ENCODE measurements around the gene TM4SF1.
A peak's percentile ranks its signal among the peaks of the same experiment; 100 is the strongest.

Gene TM4SF1

DNA sequence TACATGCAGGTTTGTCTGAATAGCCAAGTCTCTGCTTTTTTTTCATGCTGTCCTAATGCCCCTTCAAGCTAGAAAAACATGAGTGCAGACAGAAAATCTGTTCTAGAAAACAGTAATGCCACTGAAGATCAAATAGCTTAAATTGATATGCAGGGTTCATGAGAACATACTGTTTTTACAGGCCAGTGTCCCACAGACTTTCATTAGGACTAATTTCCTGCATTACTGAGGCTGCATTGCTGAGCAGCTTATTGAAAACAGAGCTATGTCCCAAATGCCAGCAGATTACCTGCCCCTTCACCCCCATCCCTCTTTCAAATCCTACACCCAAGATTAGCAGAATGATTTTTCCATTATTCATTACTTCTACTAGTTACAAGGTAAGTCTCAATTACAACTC lies 44.7 kb downstream of the TM4SF1 start:
- H3K36me3 ChIP-seq (ENCODE audit: control insufficient read depth in 4 of 4, insufficient read depth in 4 of 4, low read length in 3 of 4) = no peaks in the 10 kb centered on the region
- no peak overlapping the region for H3K27ac ChIP-seq (ENCODE audit: insufficient read depth in 1 of 2, low read depth in 1 of 2, low read length in 2 of 2, poor library complexity in 1 of 2, severe bottlenecking in 2 of 2)
- CTCF ChIA-PET = interaction anchor here (0.6 to 2.5 kb wide), 9 partner anchors 8 to 377 kb away, joined by 3 to 9 read pairs (median 3); no protein-coding TSS in a partner anchor
- no peak overlapping the region for H3K4me3 ChIP-seq (ENCODE audit: control insufficient read depth in 1 of 7, extremely low read depth in 1 of 7, insufficient read depth in 4 of 7, low read depth in 2 of 7, low read length in 6 of 7)
- POLR2A ChIA-PET = interaction anchor here (0.6 kb wide), 1 partner anchor 32 kb away, joined by 3 read pairs; no protein-coding TSS in a partner anchor
- peaks cover 0 to 18% (median 7%) of the 10 kb centered on the region in 4 experiments for H3K4me1 ChIP-seq (ENCODE audit: control extremely low read depth in 1 of 4, control insufficient read depth in 4 of 4, insufficient read depth in 4 of 4, low read length in 3 of 4)
- H3K9me3 ChIP-seq (ENCODE audit: control extremely low read depth in 1 of 5, control insufficient read depth in 4 of 5, insufficient read depth in 2 of 5, low read depth in 1 of 5, low read length in 4 of 5) = no peaks in the 10 kb centered on the region
- no peaks in the 10 kb centered on the region for H3K27me3 ChIP-seq (replicated peaks in 2 of 5; ENCODE audit: control insufficient read depth in 4 of 5, insufficient read depth in 5 of 5, low read length in 4 of 5)
- no peak for DNase-seq

DNA sequence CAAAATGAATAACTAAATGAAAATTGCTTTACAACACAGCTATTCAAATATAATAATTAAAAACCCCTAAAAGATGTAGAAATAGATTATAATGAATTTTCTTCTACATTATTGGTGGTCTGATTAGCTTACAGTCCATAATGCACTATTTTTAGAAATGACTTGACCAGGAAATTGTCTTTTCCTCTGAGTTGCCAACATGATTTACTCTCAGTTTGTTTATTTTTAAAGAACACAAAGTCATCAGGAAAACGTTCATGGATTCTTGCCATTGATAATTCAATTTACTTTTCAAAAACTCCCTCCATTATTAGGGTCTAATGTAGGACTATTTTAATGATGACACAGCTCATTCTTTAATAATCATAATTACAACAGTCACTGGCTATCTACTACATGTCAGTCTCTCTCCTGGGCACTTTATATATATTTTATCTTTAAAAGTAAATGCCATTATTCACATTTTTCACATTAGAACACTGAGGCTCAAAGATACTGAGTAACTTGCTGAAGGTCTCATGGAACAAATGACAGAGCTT lies 45.2 kb downstream of the TM4SF1 start:
- Histone ChIP-seq H3K4me3 (ENCODE audit: control insufficient read depth in 1 of 7, extremely low read depth in 1 of 7, insufficient read depth in 4 of 7, low read depth in 2 of 7, low read length in 6 of 7) (no peak overlapping the region), H3K27ac (ENCODE audit: insufficient read depth in 1 of 2, low read depth in 1 of 2, low read length in 2 of 2, poor library complexity in 1 of 2, severe bottlenecking in 2 of 2) (no peak overlapping the region), H3K36me3 (ENCODE audit: control insufficient read depth in 4 of 4, insufficient read depth in 4 of 4, low read length in 3 of 4) (no peaks in the 10 kb centered on the region), H3K4me1 (ENCODE audit: control extremely low read depth in 1 of 4, control insufficient read depth in 4 of 4, insufficient read depth in 4 of 4, low read length in 3 of 4) (peaks cover 0 to 18% (median 9%) of the 10 kb centered on the region in 4 experiments), H3K9me3 (ENCODE audit: control extremely low read depth in 1 of 5, control insufficient read depth in 4 of 5, insufficient read depth in 2 of 5, low read depth in 1 of 5, low read length in 4 of 5) (no peaks in the 10 kb centered on the region), H3K27me3 (replicated peaks in 2 of 5; ENCODE audit: control insufficient read depth in 4 of 5, insufficient read depth in 5 of 5, low read length in 4 of 5) (no peaks in the 10 kb centered on the region)
- ChIA-PET POLR2A (interaction anchor here (0.6 kb wide), 1 partner anchor 32 kb away, joined by 3 read pairs; no protein-coding TSS in a partner anchor), CTCF (interaction anchor here (0.6 to 2.5 kb wide), 8 partner anchors 9 to 212 kb away, joined by 3 to 9 read pairs (median 3); no protein-coding TSS in a partner anchor)
- WGBS (ENCODE audit: insufficient coverage) = no CpG with 5 or more reads among the region's 1 CpG
- no peak for DNase-seq

DNA sequence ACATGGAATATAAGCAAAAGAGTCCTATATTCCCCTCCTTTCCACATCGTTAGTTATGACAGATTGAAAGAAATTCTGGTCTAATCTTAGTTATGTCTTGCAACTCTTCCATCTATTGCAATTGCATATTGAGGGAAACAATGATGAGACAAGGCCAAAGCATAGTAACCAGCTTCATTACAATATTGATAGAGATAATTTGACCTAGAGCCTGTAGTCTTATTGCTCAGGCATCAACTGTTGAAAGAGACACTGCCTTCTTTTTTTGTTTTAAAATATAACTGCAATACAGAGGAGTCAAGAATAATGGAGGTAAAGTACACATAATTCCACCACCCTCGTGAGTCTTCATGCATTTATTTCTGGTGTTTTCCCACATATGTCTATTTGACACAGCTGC lies 46.1 kb downstream of the TM4SF1 start:
- Histone ChIP-seq H3K36me3 (ENCODE audit: control insufficient read depth in 4 of 4, insufficient read depth in 4 of 4, low read length in 3 of 4) (no peaks in the 10 kb centered on the region), H3K27ac (ENCODE audit: insufficient read depth in 1 of 2, low read depth in 1 of 2, low read length in 2 of 2, poor library complexity in 1 of 2, severe bottlenecking in 2 of 2) (no peak overlapping the region), H3K4me1 (ENCODE audit: control extremely low read depth in 1 of 4, control insufficient read depth in 4 of 4, insufficient read depth in 4 of 4, low read length in 3 of 4) (peaks cover 0 to 18% (median 8%) of the 10 kb centered on the region in 4 experiments), H3K9me3 (ENCODE audit: control extremely low read depth in 1 of 5, control insufficient read depth in 4 of 5, insufficient read depth in 2 of 5, low read depth in 1 of 5, low read length in 4 of 5) (no peaks in the 10 kb centered on the region), H3K4me3 (ENCODE audit: control insufficient read depth in 1 of 7, extremely low read depth in 1 of 7, insufficient read depth in 4 of 7, low read depth in 2 of 7, low read length in 6 of 7) (no peak overlapping the region), H3K27me3 (replicated peaks in 2 of 5; ENCODE audit: control insufficient read depth in 4 of 5, insufficient read depth in 5 of 5, low read length in 4 of 5) (no peaks in the 10 kb centered on the region)
- DNase-seq = no peak
- ChIA-PET POLR2A (no interaction called here), CTCF (interaction anchor here (0.9 to 2.5 kb wide), 4 partner anchors 36 to 211 kb away, joined by 3 to 9 read pairs (median 5); partner anchors contain the start of gene HPS3)
- no CpG with 5 or more reads among the region's 2 CpGs for WGBS (ENCODE audit: insufficient coverage)

DNA sequence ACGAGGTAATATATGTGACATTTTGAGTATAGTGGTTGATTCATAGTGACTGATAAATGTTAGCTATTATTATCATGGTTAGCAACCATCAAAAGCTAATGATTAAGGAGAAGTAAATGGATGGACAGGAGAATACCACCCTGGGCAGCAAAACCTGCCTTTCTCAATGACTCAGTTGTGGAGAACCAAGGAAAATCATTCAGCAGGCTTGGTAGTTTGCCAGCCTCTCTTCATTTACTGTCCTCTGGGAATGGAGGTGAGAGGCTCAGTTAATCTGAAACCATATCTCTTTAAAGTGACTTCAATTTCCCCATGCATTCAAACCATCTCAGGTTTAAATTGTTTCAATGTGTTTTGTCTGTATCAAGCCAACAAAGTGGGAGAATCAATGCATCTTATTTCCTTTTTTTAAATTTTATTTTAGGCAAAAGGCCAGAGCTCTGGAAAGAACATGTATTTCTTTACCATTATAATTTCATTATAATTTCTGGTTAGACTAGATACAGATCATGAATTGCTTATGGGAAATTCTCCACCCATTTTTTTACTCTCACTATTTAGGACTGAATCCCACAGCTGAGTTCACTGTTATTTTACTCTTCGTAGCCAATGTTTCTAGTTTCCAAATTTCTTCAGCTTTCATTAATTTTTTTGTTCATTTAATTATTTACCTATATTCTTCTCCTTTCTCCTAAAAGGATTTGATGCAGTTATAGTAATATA lies 46.7 kb downstream of the TM4SF1 start:
- Histone ChIP-seq H3K4me1 (ENCODE audit: control extremely low read depth in 1 of 4, control insufficient read depth in 4 of 4, insufficient read depth in 4 of 4, low read length in 3 of 4) (peaks cover 0 to 18% (median 6%) of the 10 kb centered on the region in 4 experiments), H3K27ac (ENCODE audit: insufficient read depth in 1 of 2, low read depth in 1 of 2, low read length in 2 of 2, poor library complexity in 1 of 2, severe bottlenecking in 2 of 2) (no peak overlapping the region), H3K9me3 (ENCODE audit: control extremely low read depth in 1 of 5, control insufficient read depth in 4 of 5, insufficient read depth in 2 of 5, low read depth in 1 of 5, low read length in 4 of 5) (no peaks in the 10 kb centered on the region), H3K27me3 (replicated peaks in 2 of 5; ENCODE audit: control insufficient read depth in 4 of 5, insufficient read depth in 5 of 5, low read length in 4 of 5) (no peaks in the 10 kb centered on the region), H3K4me3 (ENCODE audit: control insufficient read depth in 1 of 7, extremely low read depth in 1 of 7, insufficient read depth in 4 of 7, low read depth in 2 of 7, low read length in 6 of 7) (no peak overlapping the region), H3K36me3 (ENCODE audit: control insufficient read depth in 4 of 4, insufficient read depth in 4 of 4, low read length in 3 of 4) (no peaks in the 10 kb centered on the region)
- no peak for DNase-seq
- ChIA-PET CTCF (interaction anchor here (0.9 to 1.0 kb wide), 2 partner anchors 14 to 201 kb away, joined by 3 to 4 read pairs; partner anchors contain the start of gene HPS3), POLR2A (no interaction called here)
- WGBS (ENCODE audit: insufficient coverage) = 100% methylated on average over 2 of the region's 2 CpGs

DNA sequence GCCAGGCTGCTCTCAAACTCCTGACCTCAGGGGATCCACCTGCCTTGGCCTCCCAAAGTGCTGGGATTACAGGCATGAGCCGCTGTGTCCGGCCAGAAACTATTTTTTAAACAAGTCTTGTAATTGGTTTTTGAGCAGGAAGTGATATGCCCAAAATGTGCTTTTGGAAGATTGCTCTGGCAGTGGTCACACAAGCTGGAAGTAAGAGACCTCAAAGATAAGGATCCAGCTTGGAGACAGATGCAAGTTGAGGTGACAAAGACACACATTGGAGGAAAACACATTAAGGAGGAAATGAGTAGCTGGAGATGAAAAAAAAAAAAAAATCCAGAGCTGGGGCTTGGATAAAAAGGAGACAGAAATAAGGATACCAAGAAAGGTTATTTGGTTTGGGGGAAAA lies 50.3 kb downstream of the TM4SF1 start:
- Histone ChIP-seq H3K36me3 (ENCODE audit: control insufficient read depth in 4 of 4, insufficient read depth in 4 of 4, low read length in 3 of 4) (no peaks in the 10 kb centered on the region), H3K4me3 (ENCODE audit: control insufficient read depth in 1 of 7, extremely low read depth in 1 of 7, insufficient read depth in 4 of 7, low read depth in 2 of 7, low read length in 6 of 7) (no peak overlapping the region), H3K27ac (ENCODE audit: insufficient read depth in 1 of 2, low read depth in 1 of 2, low read length in 2 of 2, poor library complexity in 1 of 2, severe bottlenecking in 2 of 2) (no peak overlapping the region), H3K4me1 (ENCODE audit: control extremely low read depth in 1 of 4, control insufficient read depth in 4 of 4, insufficient read depth in 4 of 4, low read length in 3 of 4) (peaks cover 0 to 5% (median 0%) of the 10 kb centered on the region in 4 experiments), H3K27me3 (replicated peaks in 2 of 5; ENCODE audit: control insufficient read depth in 4 of 5, insufficient read depth in 5 of 5, low read length in 4 of 5) (no peaks in the 10 kb centered on the region), H3K9me3 (ENCODE audit: control extremely low read depth in 1 of 5, control insufficient read depth in 4 of 5, insufficient read depth in 2 of 5, low read depth in 1 of 5, low read length in 4 of 5) (no peaks in the 10 kb centered on the region)
- peak; percentile 29 to 75 (median 52) for DNase-seq
- ChIA-PET CTCF (interaction anchor here (0.7 to 1.6 kb wide), 4 partner anchors 9 to 24 kb away, joined by 3 to 5 read pairs (median 4); no protein-coding TSS in a partner anchor), POLR2A (no interaction called here)
- 50% methylated on average over 2 of the region's 2 CpGs for WGBS (ENCODE audit: insufficient coverage)

DNA sequence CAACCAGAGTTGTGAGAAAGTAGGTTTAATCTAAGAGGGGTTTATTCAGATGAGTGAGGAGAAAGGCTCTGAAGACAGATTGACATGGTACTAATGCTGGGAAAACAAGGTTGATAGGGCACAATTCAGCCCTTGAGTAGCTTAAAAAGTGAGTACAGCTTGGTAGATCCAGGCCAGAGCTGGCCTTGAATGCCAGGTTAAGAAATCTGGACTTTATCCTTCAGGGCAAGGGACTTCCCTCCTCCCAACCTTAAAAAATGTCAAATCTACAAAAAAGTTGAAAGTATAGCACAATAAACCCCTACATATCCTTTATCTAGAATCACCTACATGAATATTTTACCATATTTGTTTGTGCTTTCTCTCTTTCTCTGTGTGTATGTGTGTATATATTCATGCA lies 51.9 kb downstream of the TM4SF1 start:
- ChIA-PET CTCF (interaction anchor here (0.6 to 1.3 kb wide), 5 partner anchors 10 to 668 kb away, joined by 3 to 5 read pairs (median 3); no protein-coding TSS in a partner anchor), POLR2A (no interaction called here)
- H3K27ac ChIP-seq (ENCODE audit: insufficient read depth in 1 of 2, low read depth in 1 of 2, low read length in 2 of 2, poor library complexity in 1 of 2, severe bottlenecking in 2 of 2) = no peak overlapping the region
- no peak overlapping the region for H3K4me3 ChIP-seq (ENCODE audit: control insufficient read depth in 1 of 7, extremely low read depth in 1 of 7, insufficient read depth in 4 of 7, low read depth in 2 of 7, low read length in 6 of 7)
- no peaks in the 10 kb centered on the region for H3K27me3 ChIP-seq (replicated peaks in 2 of 5; ENCODE audit: control insufficient read depth in 4 of 5, insufficient read depth in 5 of 5, low read length in 4 of 5)
- no peaks in the 10 kb centered on the region for H3K9me3 ChIP-seq (ENCODE audit: control extremely low read depth in 1 of 5, control insufficient read depth in 4 of 5, insufficient read depth in 2 of 5, low read depth in 1 of 5, low read length in 4 of 5)
- DNase-seq = no peak
- no peaks in the 10 kb centered on the region for H3K36me3 ChIP-seq (ENCODE audit: control insufficient read depth in 4 of 4, insufficient read depth in 4 of 4, low read length in 3 of 4)
- peaks cover 0 to 5% (median 0%) of the 10 kb centered on the region in 4 experiments for H3K4me1 ChIP-seq (ENCODE audit: control extremely low read depth in 1 of 4, control insufficient read depth in 4 of 4, insufficient read depth in 4 of 4, low read length in 3 of 4)

DNA sequence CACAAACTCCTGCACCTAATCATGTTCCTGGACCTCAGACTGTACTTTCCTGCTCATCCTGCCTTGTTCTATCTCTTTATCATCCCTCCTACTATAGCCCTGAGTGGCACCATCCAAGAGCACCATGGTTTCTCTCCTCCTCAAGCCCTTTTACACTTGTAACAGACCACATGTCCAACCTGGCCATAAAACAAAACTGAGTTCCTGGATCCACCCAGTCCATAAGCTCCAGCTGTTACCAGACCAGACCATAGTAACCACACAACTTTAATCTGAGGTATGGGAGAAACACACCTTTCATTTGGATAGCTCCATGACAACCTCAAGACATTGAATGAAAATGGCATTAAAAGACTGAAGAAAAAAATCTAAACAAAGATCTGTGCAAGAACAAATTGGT lies 53.1 kb downstream of the TM4SF1 start:
- no peaks in the 10 kb centered on the region for H3K27me3 ChIP-seq (replicated peaks in 2 of 5; ENCODE audit: control insufficient read depth in 4 of 5, insufficient read depth in 5 of 5, low read length in 4 of 5)
- H3K4me1 ChIP-seq (ENCODE audit: control extremely low read depth in 1 of 4, control insufficient read depth in 4 of 4, insufficient read depth in 4 of 4, low read length in 3 of 4) = peaks cover 0 to 5% (median 0%) of the 10 kb centered on the region in 4 experiments
- no peak overlapping the region for H3K27ac ChIP-seq (ENCODE audit: insufficient read depth in 1 of 2, low read depth in 1 of 2, low read length in 2 of 2, poor library complexity in 1 of 2, severe bottlenecking in 2 of 2)
- no peak for DNase-seq
- H3K36me3 ChIP-seq (ENCODE audit: control insufficient read depth in 4 of 4, insufficient read depth in 4 of 4, low read length in 3 of 4) = no peaks in the 10 kb centered on the region
- no peaks in the 10 kb centered on the region for H3K9me3 ChIP-seq (ENCODE audit: control extremely low read depth in 1 of 5, control insufficient read depth in 4 of 5, insufficient read depth in 2 of 5, low read depth in 1 of 5, low read length in 4 of 5)
- H3K4me3 ChIP-seq (ENCODE audit: control insufficient read depth in 1 of 7, extremely low read depth in 1 of 7, insufficient read depth in 4 of 7, low read depth in 2 of 7, low read length in 6 of 7) = no peak overlapping the region
- ChIA-PET CTCF (interaction anchor here (0.7 to 1.3 kb wide), 4 partner anchors 14 to 203 kb away, joined by 3 read pairs; no protein-coding TSS in a partner anchor), POLR2A (no interaction called here)

All from common myeloid progenitor, CD34-positive (primary cell).